DOHH2 (cell line): ENCODE data around the gene CCR6.

Source experiments
- EZH2phosphoT487 ChIP-seq: fragments of 200-600 bp; sonication (generic); IDR thresholded peaks from 2 replicates; pipeline ENCODE4 v1.6.1; 2017; ENCODE audit warnings: borderline replicate concordance, mild to moderate bottlenecking, antibody characterized with exemption, low read length, moderate library complexity, mixed read lengths
- TF ChIP-seq, protein P1 (sequence below): fragments of 200-600 bp; sonication (generic); IDR thresholded peaks from one replicate; pipeline ENCODE4 v1.5.1; 2014; ENCODE audit warnings: antibody characterized with exemption, mild to moderate bottlenecking, low read depth, low read length; ENCODE audit not compliant: poor library complexity, severe bottlenecking

DNA sequence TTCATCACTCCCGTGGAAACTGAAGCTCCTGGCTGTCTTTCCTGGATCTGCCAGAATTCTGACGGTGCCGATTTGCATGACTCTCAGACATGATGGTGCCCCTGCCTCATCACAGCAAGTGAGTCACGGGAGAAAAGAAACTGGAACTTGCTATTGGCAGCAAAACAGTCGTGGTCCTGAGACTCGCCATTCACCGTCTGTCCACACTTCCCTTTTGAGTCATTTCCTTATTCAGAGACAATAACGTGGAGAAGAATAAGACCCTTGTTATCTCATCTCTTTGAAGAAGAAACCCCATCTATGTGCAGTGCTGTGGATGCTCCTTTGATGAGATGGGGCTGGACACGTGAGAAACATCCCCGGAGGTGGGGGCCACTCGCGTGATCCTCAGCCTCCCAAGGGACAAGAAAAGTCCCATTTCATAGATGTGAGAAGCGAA lies 30.6 kb downstream of the CCR6 start:
- TF ChIP-seq, protein P1, sequence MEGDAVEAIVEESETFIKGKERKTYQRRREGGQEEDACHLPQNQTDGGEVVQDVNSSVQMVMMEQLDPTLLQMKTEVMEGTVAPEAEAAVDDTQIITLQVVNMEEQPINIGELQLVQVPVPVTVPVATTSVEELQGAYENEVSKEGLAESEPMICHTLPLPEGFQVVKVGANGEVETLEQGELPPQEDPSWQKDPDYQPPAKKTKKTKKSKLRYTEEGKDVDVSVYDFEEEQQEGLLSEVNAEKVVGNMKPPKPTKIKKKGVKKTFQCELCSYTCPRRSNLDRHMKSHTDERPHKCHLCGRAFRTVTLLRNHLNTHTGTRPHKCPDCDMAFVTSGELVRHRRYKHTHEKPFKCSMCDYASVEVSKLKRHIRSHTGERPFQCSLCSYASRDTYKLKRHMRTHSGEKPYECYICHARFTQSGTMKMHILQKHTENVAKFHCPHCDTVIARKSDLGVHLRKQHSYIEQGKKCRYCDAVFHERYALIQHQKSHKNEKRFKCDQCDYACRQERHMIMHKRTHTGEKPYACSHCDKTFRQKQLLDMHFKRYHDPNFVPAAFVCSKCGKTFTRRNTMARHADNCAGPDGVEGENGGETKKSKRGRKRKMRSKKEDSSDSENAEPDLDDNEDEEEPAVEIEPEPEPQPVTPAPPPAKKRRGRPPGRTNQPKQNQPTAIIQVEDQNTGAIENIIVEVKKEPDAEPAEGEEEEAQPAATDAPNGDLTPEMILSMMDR: no peak
- TF ChIP-seq EZH2phosphoT487: no peak
